Skeletal muscle tissue (tissue), 4 donors: Measurements from ENCODE around the gene HTRA2. TPM values are rescaled to one million over a fixed set of nuclear protein-coding genes. Genes with fewer than 3 reads are reported as not detected.

Source experiments
- H3K27ac ChIP-seq: one replicate; pipeline ENCODE4 v1.7.0; 2013; ENCODE audit warnings: mild to moderate bottlenecking, low read depth, low read length, inconsistent platforms
- H3K27me3 ChIP-seq, 3 donors: one replicate each; pipeline ENCODE4 v1.7.0; 2013; ENCODE audit warnings: low read length in 3 of 3; ENCODE audit not compliant: control insufficient read depth in 3 of 3, insufficient read depth in 3 of 3
- H3K36me3 ChIP-seq, 3 donors: one replicate each; pipeline ENCODE4 v1.7.0; 2013; ENCODE audit warnings: low read length in 3 of 3; ENCODE audit not compliant: control insufficient read depth in 3 of 3, insufficient read depth in 3 of 3
- H3K4me1 ChIP-seq, 3 donors: one replicate each; pipeline ENCODE4 v1.7.0; 2013; ENCODE audit warnings: low read length in 3 of 3, mild to moderate bottlenecking in 3 of 3; ENCODE audit not compliant: control insufficient read depth in 3 of 3, insufficient read depth in 3 of 3
- H3K4me3 ChIP-seq, 3 donors: one replicate each; pipeline ENCODE4 v1.7.0; 2013; ENCODE audit warnings: low read length in 3 of 3
- H3K9ac ChIP-seq, 3 donors: one replicate each; pipeline ENCODE4 v1.7.0; 2013; ENCODE audit warnings: low read length in 3 of 3, mild to moderate bottlenecking in 3 of 3, moderate library complexity in 2 of 3, low read depth in 1 of 3
- H3K9me3 ChIP-seq, 3 donors: one replicate each; pipeline ENCODE4 v1.7.0; 2013; ENCODE audit warnings: low read length in 3 of 3; ENCODE audit not compliant: control insufficient read depth in 3 of 3
- total RNA-seq: library from RNA; depleted of rRNA; stranded (reverse); fragments of >200 nt; gene quantifications from one replicate; pipeline ENCODE4 v1.2.3, GENCODE V29; 2014
- donor health status: Osteomylitis.

The HTRA2 gene
- total RNA-seq, 1 donor from 2014 or later, result 42.3 TPM

- Histone ChIP-seq H3K9me3 (no peaks in the 10 kb centered on the region), H3K36me3 (peaks cover 10% of the 10 kb centered on the region in 3 donors), H3K27ac (no peak overlapping the region), H3K4me3 (no peak overlapping the region), H3K27me3 (peaks cover 54 to 80% (median 66%) of the 10 kb centered on the region in 3 donors), H3K4me1 (peaks cover 29 to 35% (median 30%) of the 10 kb centered on the region in 3 donors), H3K9ac (no peak overlapping the region)
These were observed 29.2 kb upstream of the HTRA2 start for GRCh38 chr2:74500578-74500946.

GRCh38 chr2:74501335-74502071 is 28.2 kb upstream of the HTRA2 start:
- Histone ChIP-seq H3K4me1 (peaks cover 37 to 42% (median 38%) of the 10 kb centered on the region in 3 donors), H3K4me3 (no peak overlapping the region), H3K36me3 (peaks cover 15 to 16% (median 15%) of the 10 kb centered on the region in 3 donors), H3K27ac (no peak overlapping the region), H3K9ac (no peak overlapping the region), H3K27me3 (peaks cover 54 to 82% (median 65%) of the 10 kb centered on the region in 3 donors), H3K9me3 (no peaks in the 10 kb centered on the region)

DNA sequence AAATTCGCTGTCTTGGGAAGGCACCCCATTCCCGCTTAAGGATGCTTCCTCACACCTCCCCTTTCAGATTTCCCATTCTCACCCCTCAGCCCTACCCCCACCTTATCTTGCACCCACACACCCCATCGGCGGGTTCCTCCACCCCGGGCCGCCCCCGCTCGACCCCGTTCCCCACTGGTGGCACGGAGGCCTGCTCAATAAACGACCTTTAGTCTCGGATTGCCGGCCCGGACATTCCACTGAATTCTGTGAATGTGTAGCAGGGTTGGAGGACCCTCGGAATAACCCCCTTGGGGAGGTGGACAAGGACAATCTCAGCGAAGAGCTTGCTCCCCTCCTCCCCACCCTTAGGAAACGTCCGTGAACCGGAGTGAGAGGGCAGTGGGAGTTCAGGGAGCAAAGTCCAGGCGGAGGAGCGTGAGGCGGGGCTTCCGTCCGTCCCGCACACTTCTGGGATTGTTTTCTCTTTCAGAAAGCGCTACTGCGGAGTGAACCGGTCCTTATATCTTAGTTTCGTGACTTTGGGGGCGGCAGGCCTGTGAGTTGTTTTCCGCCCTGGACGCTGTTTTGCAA is 27.5 kb upstream of the HTRA2 start:
- Histone ChIP-seq H3K4me1 (peaks cover 42 to 47% (median 45%) of the 10 kb centered on the region in 3 donors), H3K9me3 (no peaks in the 10 kb centered on the region), H3K36me3 (peaks cover 16 to 19% (median 18%) of the 10 kb centered on the region in 3 donors), H3K9ac (peak overlapping the region; percentile 59 to 79 (median 79)), H3K27ac (peak overlapping the region; percentile 77), H3K4me3 (peak overlapping the region; percentile 61 to 86 (median 74)), H3K27me3 (peaks cover 50 to 80% (median 59%) of the 10 kb centered on the region in 3 donors)

DNA sequence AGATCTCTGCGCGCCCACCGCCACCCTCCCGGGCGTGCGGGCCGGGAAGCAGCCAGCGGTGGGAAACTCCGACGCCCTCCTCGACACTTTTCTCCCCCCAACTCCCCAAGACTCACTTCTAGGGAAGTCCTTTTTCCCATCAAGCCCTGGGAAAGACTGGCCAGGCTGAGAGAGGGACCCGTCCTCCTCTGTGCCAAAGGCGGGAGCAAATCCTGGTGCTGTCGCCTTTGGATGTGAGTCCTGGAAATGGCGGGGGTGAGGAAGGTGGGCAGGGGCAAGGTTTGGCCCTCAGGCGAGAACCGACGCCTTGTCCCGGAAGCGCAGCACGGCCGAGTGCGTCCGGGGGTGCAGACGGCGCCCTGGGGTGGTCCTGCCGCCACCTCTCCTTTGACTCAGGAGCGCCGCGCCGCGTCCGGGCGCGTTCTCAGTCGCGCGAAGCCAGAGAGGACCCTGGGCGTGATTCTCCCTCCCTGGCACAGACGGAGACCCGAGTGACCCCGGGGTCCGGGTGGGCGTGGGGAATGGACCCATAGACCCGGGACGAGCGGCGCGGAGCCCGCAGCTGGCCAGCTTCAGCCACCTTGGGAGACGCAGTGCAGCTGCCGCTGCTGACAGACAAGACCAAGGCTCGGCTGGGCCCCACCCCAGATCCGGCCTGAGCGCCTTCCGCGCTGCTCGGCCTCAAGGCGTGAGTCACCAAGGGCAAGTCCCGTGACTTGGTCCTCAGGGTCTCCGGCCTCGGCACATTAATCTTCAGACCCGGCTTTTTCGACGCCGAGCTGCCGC is 26.8 kb upstream of the HTRA2 start:
- Histone ChIP-seq H3K27me3 (peaks cover 45 to 73% (median 52%) of the 10 kb centered on the region in 3 donors), H3K9ac (peak overlapping the region; percentile 59 to 79 (median 79)), H3K27ac (peak overlapping the region; percentile 77), H3K4me1 (peaks cover 38 to 44% (median 40%) of the 10 kb centered on the region in 3 donors), H3K36me3 (peaks cover 16 to 19% (median 18%) of the 10 kb centered on the region in 3 donors), H3K4me3 (peak overlapping the region; percentile 61 to 86 (median 74)), H3K9me3 (no peaks in the 10 kb centered on the region)

- Histone ChIP-seq H3K9ac (peak overlapping the region; percentile 59 to 79 (median 79)), H3K9me3 (no peaks in the 10 kb centered on the region), H3K27me3 (peaks cover 37 to 65% (median 43%) of the 10 kb centered on the region in 3 donors), H3K4me1 (peaks cover 31 to 40% (median 33%) of the 10 kb centered on the region in 3 donors), H3K36me3 (peaks cover 16 to 19% (median 18%) of the 10 kb centered on the region in 3 donors), H3K27ac (peak overlapping the region; percentile 77), H3K4me3 (peak overlapping the region; percentile 61 to 86 (median 74))
These were observed 25.9 kb upstream of the HTRA2 start for GRCh38 chr2:74503506-74504475.

DNA sequence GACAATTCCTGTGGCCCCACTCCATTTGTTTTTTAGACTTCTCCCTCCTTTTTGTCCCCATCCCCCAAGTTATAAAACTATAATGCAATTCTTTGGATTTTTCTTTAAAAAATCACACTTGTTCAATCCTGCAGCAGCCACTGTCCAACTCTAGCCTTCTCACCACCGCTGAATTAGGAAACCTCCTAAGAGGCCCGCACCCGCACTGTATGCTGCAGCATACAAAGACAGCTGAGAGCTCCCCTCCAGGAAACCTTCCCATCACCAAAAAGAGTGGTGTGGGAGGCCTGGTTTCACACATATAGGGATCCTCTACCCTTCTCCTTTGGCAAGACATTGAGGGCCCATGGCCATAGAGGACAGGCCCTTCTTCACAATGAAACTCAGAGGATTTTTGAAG is 25.1 kb upstream of the HTRA2 start:
- Histone ChIP-seq H3K4me1 (peaks cover 26 to 34% (median 26%) of the 10 kb centered on the region in 3 donors), H3K27me3 (peaks cover 31 to 58% (median 37%) of the 10 kb centered on the region in 3 donors), H3K36me3 (peaks cover 16 to 19% (median 18%) of the 10 kb centered on the region in 3 donors), H3K27ac (peak overlapping the region; percentile 77), H3K4me3 (peak overlapping the region in 1 of 3 donors; percentile 86), H3K9ac (no peak overlapping the region), H3K9me3 (no peaks in the 10 kb centered on the region)

- Histone ChIP-seq H3K27me3 (peaks cover 31 to 53% (median 36%) of the 10 kb centered on the region in 3 donors), H3K4me3 (peak overlapping the region; percentile 3 to 29 (median 7)), H3K9ac (peak overlapping the region in 1 of 3 donors; percentile 25), H3K27ac (no peak overlapping the region), H3K4me1 (peaks cover 24 to 31% (median 26%) of the 10 kb centered on the region in 3 donors), H3K9me3 (no peaks in the 10 kb centered on the region), H3K36me3 (peaks cover 16 to 19% (median 18%) of the 10 kb centered on the region in 3 donors)
These were observed 24.1 kb upstream of the HTRA2 start for GRCh38 chr2:74505448-74506246.

DNA sequence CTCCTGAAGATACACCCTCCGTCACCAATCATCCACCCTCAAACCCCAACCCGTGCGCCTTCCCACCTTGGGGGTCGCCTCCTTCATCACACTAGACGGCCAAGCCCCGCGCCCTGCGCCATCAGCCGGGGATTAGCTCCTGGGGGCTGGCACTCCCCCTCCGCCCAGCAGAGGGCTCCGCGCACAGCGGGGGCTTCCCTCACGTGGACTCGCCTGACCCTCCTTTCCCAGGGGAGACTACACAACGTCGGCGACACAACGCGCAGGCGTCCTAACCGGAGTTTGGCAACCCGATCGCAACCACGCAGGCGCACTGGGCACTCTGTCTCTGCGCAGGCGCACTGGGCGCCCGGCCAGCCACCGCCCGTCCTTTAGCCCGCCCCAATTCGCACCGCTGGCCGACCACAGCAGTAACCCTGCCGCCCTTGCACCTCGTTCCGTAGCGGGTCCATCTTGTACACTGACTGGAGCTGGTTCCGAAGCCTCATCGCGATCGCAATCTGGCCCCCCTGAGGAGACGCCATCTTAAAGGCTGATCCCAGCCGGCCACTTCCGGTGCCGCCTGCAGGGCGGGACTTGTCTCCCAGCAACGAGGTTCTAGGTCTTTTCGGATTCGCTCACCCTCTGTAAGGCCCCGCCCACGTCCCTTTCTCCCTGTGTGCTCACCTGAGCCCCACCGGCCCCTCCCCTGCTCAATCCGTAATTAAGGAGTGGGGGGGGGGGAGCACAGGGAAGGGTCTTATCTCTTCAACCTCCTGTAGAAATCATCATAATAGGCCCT is 22.4 kb upstream of the HTRA2 start, which contains the start of gene PCGF1:
Gene PCGF1 (minus strand): TSS at position 551 of the 781 bp plus-strand sequence. CDS start 27 bp downstream, at position 524.
- peaks cover 24 to 30% (median 26%) of the 10 kb centered on the region in 3 donors for H3K4me1 ChIP-seq
- peak within 1 kb of the TSS; percentile 88 to 99 (median 98) for H3K9ac ChIP-seq
- H3K27me3 ChIP-seq, result peaks cover 34 to 54% (median 36%) of the 10 kb centered on the region in 3 donors
- H3K9me3 ChIP-seq, result no peaks in the 10 kb centered on the region
- peak within 1 kb of the TSS; percentile 97 to 100 (median 99) for H3K4me3 ChIP-seq
- H3K27ac ChIP-seq, result peak within 1 kb of the TSS; percentile 98
- peaks cover 16 to 19% (median 18%) of the 10 kb centered on the region in 3 donors for H3K36me3 ChIP-seq
